ENCODE results near the gene LPCAT1. TPM values are rescaled to one million over a fixed set of nuclear protein-coding genes. Genes with fewer than 3 reads are reported as not detected.

LPCAT1 gene
- total and polyA plus RNA-seq, 2 of the 13 experiments (the other 11 are each of a cell fraction or from before 2014, with no cell fraction given) = 29.8 to 90.6 TPM

DNA sequence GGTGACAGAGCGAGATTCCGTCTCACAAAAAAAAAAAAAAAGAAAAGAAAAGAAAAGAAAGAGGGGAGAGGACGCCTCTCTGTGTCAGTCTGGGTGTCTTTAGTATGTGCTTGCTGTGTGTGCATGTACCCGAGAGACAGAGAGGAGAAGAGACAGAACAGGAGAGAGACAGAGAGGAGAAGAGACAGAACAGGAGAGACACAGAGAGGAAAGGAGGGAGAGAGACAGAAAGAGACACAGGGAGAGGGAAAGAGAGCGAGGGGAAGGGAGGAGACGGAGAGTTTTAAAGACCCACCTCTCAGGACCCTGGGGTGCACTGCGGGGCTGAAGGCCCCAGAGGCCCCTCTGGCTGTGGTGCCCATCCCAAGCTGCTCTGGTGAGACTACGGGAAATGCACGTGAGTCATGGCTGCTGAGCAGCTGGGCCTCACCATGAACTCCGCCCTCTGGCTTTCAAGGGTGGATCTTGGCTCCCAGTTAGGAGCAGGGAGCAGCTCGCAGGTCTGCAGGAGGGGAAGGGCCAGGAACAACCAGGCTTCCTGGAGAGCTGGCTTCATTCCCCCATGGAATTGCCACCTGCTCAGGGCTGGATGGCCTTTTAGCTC is 86.4 kb downstream of the LPCAT1 start (continued):
- TF ChIP-seq, protein P1, sequence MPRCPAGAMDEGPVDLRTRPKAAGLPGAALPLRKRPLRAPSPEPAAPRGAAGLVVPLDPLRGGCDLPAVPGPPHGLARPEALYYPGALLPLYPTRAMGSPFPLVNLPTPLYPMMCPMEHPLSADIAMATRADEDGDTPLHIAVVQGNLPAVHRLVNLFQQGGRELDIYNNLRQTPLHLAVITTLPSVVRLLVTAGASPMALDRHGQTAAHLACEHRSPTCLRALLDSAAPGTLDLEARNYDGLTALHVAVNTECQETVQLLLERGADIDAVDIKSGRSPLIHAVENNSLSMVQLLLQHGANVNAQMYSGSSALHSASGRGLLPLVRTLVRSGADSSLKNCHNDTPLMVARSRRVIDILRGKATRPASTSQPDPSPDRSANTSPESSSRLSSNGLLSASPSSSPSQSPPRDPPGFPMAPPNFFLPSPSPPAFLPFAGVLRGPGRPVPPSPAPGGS (CRISPR knock-in tag; IDR thresholded peaks at IDR 0.05) = no peak
- no peak for TF ChIP-seq TAF1 (CRISPR knock-in tag; IDR thresholded peaks at IDR 0.05)
- no peak for TF ChIP-seq SIX1 (CRISPR knock-in tag; IDR thresholded peaks at IDR 0.05; ENCODE audit: borderline replicate concordance)
- no peak for TF ChIP-seq GATAD2A (CRISPR knock-in tag; IDR thresholded peaks at IDR 0.05)
- TF ChIP-seq ZNF749 (CRISPR knock-in tag; IDR thresholded peaks at IDR 0.05; ENCODE audit: borderline replicate concordance) = no peak
- TF ChIP-seq, protein P2, sequence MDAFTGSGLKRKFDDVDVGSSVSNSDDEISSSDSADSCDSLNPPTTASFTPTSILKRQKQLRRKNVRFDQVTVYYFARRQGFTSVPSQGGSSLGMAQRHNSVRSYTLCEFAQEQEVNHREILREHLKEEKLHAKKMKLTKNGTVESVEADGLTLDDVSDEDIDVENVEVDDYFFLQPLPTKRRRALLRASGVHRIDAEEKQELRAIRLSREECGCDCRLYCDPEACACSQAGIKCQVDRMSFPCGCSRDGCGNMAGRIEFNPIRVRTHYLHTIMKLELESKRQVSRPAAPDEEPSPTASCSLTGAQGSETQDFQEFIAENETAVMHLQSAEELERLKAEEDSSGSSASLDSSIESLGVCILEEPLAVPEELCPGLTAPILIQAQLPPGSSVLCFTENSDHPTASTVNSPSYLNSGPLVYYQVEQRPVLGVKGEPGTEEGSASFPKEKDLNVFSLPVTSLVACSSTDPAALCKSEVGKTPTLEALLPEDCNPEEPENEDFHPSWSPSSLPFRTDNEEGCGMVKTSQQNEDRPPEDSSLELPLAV (CRISPR knock-in tag; conservative IDR thresholded peaks at IDR 0.05; ENCODE audit: low read depth) = no peak
- no peak for TF ChIP-seq SMAD1 (CRISPR knock-in tag; IDR thresholded peaks at IDR 0.05; ENCODE audit: borderline replicate concordance, low read depth)
- TF ChIP-seq ZNF562 (CRISPR knock-in tag; IDR thresholded peaks at IDR 0.05; ENCODE audit: borderline replicate concordance) = no peak
- TF ChIP-seq ZNF891 (CRISPR knock-in tag; IDR thresholded peaks at IDR 0.05) = no peak
- TF ChIP-seq NFYB (CRISPR knock-in tag; IDR thresholded peaks at IDR 0.05) = no peak
- TF ChIP-seq, protein P3, sequence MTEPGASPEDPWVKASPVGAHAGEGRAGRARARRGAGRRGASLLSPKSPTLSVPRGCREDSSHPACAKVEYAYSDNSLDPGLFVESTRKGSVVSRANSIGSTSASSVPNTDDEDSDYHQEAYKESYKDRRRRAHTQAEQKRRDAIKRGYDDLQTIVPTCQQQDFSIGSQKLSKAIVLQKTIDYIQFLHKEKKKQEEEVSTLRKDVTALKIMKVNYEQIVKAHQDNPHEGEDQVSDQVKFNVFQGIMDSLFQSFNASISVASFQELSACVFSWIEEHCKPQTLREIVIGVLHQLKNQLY (CRISPR knock-in tag; IDR thresholded peaks at IDR 0.05) = 0 out of 2 replicates have a peak, but pooled peaks have one; percentile 29
- TF ChIP-seq MYC (CRISPR knock-in tag; IDR thresholded peaks at IDR 0.05; ENCODE audit: borderline replicate concordance) = no peak
- TF ChIP-seq ZNF33B (CRISPR knock-in tag; IDR thresholded peaks at IDR 0.05) = no peak
- TF ChIP-seq, protein P4, sequence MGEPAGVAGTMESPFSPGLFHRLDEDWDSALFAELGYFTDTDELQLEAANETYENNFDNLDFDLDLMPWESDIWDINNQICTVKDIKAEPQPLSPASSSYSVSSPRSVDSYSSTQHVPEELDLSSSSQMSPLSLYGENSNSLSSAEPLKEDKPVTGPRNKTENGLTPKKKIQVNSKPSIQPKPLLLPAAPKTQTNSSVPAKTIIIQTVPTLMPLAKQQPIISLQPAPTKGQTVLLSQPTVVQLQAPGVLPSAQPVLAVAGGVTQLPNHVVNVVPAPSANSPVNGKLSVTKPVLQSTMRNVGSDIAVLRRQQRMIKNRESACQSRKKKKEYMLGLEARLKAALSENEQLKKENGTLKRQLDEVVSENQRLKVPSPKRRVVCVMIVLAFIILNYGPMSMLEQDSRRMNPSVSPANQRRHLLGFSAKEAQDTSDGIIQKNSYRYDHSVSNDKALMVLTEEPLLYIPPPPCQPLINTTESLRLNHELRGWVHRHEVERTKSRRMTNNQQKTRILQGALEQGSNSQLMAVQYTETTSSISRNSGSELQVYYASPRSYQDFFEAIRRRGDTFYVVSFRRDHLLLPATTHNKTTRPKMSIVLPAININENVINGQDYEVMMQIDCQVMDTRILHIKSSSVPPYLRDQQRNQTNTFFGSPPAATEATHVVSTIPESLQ (CRISPR knock-in tag; conservative IDR thresholded peaks at IDR 0.05) = no peak
- TF ChIP-seq, protein P5, sequence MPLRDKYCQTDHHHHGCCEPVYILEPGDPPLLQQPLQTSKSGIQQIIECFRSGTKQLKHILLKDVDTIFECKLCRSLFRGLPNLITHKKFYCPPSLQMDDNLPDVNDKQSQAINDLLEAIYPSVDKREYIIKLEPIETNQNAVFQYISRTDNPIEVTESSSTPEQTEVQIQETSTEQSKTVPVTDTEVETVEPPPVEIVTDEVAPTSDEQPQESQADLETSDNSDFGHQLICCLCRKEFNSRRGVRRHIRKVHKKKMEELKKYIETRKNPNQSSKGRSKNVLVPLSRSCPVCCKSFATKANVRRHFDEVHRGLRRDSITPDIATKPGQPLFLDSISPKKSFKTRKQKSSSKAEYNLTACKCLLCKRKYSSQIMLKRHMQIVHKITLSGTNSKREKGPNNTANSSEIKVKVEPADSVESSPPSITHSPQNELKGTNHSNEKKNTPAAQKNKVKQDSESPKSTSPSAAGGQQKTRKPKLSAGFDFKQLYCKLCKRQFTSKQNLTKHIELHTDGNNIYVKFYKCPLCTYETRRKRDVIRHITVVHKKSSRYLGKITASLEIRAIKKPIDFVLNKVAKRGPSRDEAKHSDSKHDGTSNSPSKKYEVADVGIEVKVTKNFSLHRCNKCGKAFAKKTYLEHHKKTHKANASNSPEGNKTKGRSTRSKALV (CRISPR knock-in tag; IDR thresholded peaks at IDR 0.05) = no peak
- no peak for TF ChIP-seq ATF7 (IDR thresholded peaks at IDR 0.05)
- TF ChIP-seq ATF7 (CRISPR knock-in tag; IDR thresholded peaks at IDR 0.05) = no peak
- no peak for TF ChIP-seq TGIF2 (CRISPR knock-in tag; IDR thresholded peaks at IDR 0.05)
- TF ChIP-seq GTF3A (CRISPR knock-in tag; conservative IDR thresholded peaks at IDR 0.05) = no peak
- TF ChIP-seq ZNF136 (CRISPR knock-in tag; IDR thresholded peaks at IDR 0.05; ENCODE audit: low read depth) = no peak
- TF ChIP-seq ATF1 (CRISPR knock-in tag; IDR thresholded peaks at IDR 0.05) = no peak
- no peak for TF ChIP-seq ZNF382 (CRISPR knock-in tag; IDR thresholded peaks at IDR 0.05; ENCODE audit: borderline replicate concordance)

Data from HepG2 (cell line).